Measurements from ENCODE around the gene POLA1.

Gene POLA1

DNA sequence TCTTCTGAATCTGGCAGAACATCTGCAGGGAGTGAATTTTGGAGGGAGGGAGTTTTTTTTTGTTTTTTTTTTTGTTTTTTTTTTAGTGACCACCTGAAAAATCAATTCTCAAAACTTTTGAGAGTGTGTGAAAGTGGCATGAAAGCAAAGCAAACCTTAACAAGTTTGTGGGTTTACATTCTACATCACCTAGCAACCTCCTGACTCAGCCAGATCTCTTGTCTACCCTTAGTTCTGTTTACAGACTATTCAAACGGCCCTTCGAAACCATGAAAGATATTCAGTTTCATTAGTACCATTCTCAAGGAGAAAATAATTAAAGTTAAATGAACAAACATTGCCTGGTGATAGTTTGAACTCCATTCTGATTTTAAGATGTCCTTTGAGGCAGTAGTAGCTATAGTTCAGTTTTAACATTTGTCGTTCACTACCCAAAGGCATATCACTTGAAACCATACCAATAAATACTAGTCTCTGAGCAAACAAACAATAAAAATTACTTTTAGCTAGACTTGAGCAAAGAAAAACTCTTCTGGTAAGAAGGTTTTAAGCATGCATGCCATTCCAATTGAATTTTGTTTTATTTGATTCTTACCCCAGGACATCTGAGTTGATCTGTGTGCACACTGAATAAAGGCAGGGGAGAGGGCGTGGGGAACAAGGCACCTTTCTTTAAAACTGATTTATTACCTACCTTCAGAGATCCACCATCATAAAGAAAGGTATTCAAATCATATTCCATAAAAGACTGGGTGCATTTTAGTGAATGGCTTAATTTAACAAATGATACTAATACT, 184.3 kb downstream of the POLA1 start:
- DNase-seq: no peak

DNA sequence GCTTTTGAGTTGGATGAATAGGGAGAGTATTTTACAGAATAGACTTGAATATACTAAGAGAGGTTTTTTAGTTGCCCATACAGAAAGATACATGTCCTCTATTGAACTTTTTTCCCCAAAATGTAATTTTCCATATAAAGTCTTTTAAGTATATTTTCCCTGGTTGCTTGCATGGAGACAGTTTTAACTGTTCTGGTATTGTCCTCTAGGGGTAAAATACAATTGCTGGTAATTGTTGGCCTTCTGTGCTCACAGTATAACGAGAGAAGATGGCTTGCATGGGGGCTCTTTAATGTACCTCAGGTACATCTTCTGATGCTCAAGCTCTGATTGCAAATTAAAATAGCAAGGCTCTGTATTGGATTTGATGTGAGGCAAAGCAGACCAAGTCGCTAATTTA, 186.0 kb downstream of the POLA1 start:
- DNase-seq: no peak

DNA sequence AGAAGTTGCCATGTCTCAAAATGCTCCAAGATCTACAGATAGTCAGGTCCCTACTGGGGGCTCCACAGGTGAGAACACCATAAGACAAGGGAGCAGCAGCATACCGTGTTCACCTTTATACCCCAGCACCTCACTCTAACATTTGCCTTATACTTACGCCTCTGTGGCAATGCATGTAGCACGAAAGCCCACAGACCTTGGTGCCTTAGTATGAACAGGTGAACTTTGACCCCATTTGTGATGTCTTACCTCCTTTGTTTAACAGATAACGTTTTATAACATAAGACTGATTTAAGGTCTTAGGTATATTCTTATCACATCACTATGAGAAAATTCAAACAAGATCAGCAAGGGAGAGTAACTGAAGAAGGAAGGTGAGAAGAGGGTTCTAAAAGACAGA, 193.2 kb downstream of the POLA1 start:
- no peak for DNase-seq

DNA sequence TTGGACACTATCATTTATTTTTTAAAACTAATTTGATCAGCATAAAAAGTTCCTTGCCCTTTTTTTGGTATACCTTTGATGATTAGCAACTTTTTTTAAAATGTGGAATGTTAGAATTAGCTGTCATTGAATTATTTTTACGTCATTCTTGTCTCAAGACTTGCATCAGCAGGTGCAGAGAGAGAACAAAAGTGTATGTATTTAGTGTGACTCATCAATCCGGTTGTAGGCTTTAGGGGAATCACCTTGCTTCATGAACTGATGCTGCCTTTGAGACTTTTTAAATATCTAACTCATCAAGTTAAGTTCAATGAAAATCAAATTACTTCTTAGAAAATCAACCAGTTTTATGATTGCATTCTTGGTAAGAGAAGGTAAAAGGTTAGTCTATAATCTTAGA, 197.0 kb downstream of the POLA1 start:
- no peak for DNase-seq

DNA sequence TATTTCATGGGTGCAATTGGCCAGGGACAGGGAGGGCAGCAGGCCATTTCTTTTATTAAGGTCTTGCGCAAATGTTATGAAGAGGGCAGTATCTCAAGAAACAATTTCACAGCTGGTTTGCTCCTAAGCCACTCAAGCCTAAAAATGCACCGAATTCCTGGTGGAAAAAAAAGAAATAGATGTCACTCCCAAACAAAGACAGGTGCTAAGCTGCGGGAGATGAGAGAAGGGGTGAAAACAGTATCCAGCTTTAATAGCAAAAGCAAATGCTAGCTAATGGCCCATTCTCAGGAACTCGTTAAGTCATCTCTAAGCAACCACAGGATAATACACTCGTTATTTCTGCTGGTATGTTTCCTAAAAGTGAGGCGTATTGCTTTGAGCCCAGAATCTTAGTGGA, 205.7 kb downstream of the POLA1 start:
- no peak for DNase-seq

DNA sequence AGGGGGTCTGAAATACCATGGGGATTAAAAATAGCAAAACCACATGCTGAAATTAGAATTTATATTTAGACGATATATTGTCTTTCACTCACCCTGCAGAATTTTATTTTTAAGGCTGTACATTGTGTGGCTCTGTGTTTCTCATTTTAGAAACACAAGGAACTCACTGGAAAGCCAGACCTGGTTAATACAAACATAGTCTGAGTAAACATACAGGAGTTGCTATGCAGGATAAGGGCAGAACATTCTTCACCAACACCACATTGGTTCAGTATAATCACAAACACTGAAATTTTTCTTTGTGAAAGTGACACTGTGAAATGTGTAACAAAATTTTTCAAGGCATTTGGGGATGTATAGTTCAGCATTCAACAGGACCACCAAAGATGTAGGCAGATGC, 206.5 kb downstream of the POLA1 start:
- DNase-seq: no peak

DNA sequence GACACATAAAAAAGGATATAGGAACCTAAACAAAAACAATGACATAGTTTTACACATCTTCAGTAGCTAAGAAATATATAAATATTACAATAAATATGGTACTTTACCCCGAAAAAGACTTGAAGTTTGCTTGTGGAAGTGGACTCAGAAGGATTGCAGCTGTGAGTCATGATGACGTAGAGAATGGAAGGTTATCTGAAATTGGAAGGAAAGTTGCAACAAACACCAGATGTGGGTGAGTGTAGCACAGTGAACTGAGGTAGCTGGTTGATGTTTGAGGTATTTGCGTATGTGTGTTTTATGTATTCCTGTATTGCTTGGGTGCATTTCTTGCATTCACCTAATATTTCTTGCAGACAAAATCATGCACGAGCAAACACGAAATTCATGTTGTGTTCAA, 209.1 kb downstream of the POLA1 start:
- no peak for DNase-seq

DNA sequence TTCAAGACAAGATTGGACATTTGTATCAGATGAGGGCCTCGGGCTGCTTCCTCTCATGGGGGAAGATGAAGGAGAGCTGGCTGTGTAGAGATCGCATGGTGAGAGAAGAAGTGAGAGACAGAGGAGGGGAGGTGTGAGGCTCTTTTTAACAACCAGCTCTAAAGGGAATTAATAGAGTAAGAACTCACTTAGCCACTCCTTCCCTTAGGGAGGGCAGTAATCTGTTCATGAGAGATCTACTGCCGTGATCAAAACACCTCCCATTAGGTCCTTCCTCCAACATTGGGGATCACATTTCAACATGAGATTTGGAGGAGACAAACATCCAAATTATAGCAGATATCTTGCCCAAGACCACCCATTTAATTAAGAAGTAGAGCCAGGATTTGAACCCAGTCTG, 225.0 kb downstream of the POLA1 start:
- DNase-seq: no peak

DNA sequence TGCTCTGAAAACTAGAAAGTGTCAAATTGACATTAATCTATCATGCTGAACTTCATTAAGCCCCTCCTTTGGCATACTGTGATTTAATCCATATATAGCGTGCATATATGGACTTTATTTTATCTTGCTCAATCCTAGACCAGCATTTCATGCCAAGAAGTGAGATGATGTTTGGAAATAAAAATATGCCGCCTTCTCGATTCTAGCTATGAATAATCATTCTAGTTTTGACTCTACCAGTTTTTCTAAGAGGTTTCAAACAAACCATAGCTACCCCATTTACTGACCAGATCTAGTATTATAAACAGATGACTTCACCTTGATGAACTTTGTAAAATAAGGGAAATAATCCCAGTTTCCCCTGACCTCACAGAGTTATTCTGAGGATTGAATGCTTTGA, 227.1 kb downstream of the POLA1 start:
- DNase-seq: no peak

DNA sequence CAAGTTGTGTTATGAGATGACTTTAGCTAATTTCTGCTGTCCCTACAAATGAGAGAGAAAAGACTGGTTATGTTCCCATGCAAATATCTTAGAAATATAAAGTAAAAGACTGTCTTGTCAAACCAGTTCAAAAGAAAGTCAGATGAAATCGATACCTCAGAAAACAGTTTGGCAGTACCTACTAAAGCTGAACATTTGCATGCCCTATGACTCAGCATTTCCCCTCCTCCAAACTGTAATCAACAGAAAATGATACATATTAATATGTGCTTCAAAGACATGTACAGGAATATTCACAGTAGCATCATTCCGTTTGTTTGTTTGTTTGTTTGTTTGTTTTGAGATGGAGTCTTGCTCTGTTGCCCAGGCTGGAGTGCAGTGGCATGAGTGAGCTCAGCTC, 231.7 kb downstream of the POLA1 start:
- DNase-seq: no peak

DNA sequence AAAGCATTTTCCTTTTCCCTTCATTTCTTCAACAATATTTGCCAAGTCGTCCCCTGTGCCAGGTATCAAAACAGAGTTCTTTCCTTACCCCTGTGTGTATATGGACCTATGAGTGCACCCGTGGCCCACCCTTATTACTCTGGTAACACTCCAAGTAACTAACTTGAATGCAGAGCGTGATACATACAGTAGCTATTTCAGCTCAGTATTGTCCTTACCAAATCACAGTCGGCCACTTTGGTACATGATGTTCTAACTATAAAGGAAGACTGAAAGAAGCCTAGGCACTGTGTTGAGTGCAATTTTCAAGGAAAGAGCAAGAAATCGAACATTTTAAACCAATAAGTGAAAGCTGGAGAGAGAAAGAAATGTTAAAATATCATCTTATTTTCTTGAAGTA, 233.7 kb downstream of the POLA1 start:
- no peak for DNase-seq

DNA sequence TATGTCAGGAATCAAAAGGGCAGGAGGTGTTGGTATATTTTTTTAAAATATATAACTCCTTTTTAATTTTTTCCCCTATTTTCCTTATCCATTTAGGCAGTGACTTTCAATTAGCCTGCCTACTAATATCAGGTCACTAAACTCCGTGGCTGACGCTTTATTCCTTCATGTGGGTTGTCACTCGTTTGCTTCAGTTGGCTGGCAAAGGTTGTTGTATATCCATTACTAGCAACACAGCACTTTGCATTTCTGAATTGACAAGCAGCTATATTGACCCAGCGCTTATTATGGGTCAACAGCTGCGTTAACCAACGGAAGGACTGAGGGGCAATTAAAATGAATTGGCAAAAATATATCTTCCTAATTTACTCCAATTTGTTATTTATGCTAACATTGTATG, 234.4 kb downstream of the POLA1 start:
- DNase-seq: no peak

DNA sequence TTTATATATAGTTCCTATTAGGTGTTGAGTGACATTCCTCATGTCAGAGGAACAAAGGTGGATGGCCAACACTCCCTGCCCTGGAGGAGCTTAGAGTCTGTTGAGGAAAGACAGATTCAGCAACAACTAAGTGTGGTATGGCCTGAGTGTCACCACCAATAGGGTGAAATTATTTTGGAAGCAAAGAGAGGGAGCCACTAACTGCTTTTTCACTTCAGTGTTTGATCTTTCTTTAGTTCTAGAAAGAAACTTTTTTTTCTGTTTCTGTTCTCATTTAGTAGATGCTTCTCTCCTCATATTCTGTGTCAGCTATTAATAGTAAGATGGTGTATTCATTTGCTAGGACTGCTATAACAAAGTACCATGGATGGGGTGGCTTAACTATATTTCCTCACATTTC, 240.6 kb downstream of the POLA1 start:
- no peak for DNase-seq

DNA sequence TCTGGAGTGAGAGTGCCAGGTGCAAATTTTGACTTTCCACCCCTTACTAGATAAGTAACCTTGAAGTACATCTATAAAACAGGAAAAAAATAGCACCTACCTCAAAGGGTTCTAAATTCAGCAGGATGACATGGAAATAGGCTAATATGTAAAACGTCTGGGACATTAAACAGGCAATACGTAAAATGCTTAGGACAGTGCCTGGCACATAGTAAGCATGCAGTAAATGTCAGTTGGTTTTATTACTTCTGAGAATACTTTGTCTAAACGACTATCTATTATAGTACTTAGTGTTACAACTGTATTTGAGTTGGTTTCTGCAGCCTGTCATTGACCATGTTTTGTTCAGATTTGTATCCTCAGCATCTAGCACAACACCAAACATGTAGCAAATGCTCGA, 251.3 kb downstream of the POLA1 start:
- DNase-seq: no peak

DNA sequence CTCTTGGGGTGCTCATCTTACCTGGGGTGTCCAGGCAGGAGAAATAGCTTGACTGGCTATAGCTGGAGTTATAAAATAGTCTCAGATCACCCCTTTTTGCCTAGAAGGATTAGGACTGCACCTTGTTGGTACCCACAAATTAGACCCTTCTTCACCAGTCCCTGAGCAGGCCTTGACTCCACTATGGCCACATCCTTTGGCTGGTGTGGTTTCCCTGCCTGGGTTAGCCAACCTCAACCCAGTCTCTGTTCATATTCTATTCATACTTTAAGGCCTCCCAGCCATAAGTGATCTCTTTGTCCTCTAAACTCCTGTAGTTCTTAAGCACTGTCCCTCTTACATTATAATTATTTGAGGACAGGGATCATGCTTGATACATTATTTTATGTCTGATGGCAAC, 252.7 kb downstream of the POLA1 start:
- DNase-seq: no peak

DNA sequence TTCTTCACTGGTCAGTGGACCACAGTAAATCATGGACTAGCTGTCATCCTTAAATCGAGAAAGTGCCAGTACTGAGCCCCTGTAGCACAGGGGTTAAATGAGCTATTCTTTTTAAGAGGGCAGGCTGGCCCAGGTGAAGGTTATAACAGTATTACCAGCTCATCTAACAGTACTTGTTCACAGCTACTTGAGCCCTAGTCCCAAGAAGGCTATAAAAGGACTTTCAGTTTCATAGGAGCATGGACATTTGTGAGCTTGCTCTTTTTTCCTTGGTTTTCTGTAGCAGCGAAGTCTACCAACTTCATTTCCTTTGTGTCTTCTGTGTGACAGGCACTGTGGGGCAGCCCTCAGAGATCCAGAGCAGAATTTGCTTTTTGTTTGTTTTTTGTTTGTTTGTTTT, 261.0 kb downstream of the POLA1 start:
- DNase-seq: no peak

DNA sequence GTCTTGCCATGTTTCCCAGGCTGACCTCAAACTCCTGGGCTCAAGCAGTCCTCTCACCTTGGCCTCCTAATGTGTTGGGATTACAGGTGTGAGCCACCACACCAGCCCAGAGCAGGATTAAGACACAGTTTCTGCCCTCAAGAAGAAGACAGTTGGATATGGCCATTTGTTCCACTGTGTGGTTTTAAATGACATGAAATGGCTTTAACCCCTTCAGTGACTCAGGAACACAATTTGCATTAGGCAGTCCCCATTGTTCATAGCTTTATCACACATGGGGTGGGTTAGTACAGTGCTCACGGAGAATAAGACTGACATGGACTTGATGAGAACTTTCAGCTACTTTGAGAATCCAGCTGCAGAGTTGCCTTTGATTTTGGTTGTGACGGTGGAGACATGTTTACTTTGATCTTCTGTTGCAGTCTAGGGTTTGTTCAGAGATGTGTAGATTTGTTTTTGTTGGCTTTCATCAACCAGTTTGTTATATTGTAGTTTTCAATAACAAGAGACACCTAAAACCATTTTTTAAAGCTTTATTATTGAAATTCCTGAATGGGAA, 261.7 kb downstream of the POLA1 start:
- no peak for DNase-seq

DNA sequence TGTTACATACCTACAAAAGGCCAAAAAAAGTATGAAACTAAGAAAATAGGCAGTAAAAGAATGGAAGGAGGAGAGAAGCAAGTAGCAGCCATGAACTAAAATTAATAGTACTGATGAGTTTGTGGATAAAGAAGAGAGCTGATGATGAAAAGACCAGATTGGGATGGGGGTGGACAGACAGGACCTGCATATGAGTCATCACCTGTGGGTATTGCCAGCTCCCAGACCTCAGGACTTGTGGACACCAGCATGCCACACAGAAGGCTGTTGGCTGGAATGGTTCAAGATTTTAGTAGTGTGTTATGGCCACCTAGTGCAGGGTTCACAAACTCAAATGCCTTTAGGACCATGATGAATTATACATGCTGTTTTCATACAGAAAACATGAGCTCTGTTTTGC, 263.1 kb downstream of the POLA1 start:
- DNase-seq: no peak

DNA sequence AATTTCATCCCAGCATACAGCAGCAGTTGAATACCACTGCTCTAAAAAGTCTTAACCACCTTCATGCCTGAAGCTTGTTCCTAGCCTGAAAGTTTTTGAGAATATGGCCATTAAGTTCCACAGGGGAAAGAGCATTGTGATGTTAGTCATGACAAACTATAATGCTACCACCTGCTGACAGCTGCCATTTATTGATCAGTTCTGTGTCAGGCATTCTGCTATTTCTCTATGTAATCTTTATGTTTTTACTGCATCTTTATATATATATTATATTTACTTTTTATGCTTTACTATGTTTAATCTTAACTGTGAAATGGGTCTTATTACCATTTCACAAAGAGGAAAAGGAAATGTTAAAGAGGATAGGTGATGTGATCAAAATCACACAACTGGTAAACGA, 268.1 kb downstream of the POLA1 start:
- no peak for DNase-seq

DNA sequence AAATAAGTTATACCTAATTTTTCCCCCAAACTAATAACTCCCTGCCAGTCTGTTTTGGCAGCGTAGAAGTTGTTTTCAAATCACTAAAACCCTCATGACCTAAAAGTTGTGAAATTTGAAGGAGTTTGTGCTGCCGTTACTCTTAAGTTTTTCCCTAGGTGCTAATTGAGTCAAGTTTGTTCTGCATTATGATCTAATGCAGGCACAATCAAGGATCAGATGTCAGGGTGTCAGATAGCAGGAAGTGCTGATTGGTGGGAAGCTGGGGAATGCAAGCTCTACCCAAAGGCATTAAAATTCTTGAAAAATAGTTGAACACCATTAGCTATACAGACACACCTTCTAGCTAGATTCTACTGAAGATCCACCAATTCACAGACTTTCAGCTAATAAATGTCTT, 270.1 kb downstream of the POLA1 start:
- DNase-seq: no peak

DNA sequence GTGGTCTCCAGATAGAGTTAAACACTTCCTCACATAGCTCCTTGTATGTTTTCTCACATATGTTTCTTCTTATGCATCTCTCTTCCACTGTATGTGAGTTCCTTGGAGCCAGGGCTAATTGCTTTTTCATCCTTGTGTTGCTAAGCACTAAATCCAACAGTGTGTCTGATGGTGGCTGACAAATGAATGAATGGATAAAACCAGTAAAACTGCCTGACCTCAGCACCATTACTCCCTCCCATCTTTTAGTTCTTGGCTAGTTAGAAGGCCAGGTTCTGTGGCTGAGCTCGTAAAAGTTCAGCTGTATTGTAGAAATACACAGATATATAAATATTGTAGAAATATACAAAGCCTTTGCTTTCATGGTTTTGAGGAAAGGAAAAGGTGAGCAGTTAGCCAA, 271.7 kb downstream of the POLA1 start:
- DNase-seq: no peak

DNA sequence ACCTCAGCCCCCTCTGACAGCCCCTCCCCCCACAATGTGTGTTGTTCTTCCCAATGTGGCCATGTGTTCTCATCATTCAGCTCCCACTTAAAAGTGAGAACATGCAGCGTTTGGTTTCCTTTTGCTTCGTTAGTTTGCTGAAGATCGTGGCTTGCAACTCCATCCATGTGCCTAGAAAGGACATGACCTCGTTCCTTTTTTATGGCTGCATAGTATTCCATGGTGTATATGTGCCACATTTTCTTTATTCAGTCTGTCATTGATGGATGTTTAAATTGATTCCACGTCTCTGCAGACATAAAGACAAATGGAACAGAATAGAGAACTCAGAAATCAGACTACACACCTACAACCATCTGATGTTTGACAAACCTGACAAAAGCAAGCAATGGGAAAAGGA, 276.1 kb downstream of the POLA1 start:
- DNase-seq: no peak

DNA sequence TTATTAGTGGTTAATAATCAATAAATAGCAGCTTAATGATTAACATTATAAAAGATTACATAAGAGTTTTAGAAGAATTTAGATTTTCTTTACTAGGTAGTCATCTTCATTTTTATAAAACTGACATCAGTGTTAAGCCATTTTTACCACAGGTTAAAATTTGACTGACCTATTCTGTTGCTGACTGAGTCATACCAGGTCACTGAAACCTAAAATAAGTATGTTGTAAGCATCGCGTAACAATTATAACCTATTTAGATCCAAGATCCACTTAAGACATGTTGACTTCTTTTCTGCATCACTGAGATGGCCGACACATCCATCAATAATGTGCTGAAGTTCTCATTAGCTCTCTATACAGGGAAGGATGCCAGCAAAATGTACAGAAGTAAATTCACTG, 285.4 kb downstream of the POLA1 start:
- DNase-seq: no peak

DNA sequence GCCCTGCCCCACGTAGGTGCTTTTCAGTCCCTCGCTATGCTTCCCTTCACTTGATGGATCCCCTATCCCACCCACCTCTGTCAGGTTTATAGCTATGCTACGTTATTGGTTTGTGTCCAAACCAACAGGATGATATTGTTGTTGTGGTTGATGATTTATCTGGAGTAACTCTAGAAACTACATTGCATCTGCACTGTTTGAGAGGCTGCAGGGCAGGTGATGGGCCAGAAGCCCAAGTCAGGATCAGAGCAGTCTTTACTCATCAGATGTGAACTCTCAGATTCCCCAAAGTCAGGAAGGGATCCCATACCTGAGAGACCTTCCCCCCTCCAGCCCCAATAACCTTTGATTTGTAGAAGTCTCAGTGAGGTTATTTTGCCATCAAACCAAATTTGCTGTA, 287.3 kb downstream of the POLA1 start:
- no peak for DNase-seq

DNA sequence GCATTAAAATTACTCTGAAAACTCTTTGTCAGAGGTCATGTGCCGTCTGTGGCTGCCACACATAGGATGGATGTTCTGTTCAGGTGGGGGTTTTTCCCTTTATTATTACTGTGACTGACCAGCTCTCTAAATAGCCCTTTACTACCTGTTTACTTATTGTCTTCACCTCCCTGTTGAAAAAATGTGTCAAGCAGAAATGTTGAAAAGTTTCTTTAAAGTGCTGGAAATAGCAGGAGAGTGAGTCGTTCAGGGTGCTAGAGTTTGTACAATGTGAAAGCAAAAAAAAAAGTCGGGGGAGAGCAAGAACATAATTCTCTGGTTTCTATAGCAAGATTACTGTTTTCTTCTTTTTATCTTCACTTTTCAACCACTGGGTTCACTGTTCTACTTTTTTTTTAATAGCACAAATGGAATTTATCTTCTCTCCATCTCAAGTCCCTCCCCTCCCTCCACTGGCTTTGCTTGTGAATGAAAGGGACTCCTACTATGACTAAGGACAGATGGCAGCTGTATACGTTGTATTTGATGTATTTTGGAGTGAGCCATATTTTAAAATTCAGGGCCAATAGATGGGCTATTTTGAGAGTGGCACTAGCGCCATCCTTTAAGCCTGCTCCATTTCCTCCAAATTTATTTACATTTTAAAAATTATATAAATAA, 288.7 kb downstream of the POLA1 start:
- DNase-seq: no peak

Data from central memory CD4-positive, alpha-beta T cell (primary cell).